GM12875 (cell line): ENCODE results near the gene VSIR.

Source experiments
- H3K4me3 ChIP-seq: one replicate; pipeline ENCODE4 v1.5.1; 2011; ENCODE audit warnings: low read depth, low read length, control low read depth
- TF ChIP-seq, protein P1 (sequence below): IDR thresholded peaks from 2 replicates; pipeline ENCODE4 v1.5.1; 2011; ENCODE audit warnings: low read depth, mild to moderate bottlenecking, control low read depth, inconsistent platforms, low read length, moderate library complexity, borderline replicate concordance; ENCODE audit not compliant: insufficient read depth

The VSIR gene

DNA sequence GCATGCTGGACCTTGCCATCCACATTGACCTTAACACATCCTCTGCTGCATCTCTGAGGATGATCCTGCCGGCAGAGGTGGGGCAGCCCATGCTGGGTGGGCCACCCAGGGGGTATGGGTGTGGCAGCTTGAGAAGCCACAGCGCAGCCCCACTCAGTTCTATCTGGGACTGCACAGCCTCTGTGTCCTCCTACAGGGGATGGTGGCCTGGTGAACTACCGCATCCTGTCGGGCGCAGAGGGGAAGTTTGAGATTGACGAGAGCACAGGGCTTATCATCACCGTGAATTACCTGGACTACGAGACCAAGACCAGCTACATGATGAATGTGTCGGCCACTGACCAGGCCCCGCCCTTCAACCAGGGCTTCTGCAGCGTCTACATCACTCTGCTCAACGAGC lies 41.5 kb downstream of the VSIR start:
- TF ChIP-seq, protein P1, sequence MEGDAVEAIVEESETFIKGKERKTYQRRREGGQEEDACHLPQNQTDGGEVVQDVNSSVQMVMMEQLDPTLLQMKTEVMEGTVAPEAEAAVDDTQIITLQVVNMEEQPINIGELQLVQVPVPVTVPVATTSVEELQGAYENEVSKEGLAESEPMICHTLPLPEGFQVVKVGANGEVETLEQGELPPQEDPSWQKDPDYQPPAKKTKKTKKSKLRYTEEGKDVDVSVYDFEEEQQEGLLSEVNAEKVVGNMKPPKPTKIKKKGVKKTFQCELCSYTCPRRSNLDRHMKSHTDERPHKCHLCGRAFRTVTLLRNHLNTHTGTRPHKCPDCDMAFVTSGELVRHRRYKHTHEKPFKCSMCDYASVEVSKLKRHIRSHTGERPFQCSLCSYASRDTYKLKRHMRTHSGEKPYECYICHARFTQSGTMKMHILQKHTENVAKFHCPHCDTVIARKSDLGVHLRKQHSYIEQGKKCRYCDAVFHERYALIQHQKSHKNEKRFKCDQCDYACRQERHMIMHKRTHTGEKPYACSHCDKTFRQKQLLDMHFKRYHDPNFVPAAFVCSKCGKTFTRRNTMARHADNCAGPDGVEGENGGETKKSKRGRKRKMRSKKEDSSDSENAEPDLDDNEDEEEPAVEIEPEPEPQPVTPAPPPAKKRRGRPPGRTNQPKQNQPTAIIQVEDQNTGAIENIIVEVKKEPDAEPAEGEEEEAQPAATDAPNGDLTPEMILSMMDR: no peak
- H3K4me3 ChIP-seq: no peak overlapping the region

DNA sequence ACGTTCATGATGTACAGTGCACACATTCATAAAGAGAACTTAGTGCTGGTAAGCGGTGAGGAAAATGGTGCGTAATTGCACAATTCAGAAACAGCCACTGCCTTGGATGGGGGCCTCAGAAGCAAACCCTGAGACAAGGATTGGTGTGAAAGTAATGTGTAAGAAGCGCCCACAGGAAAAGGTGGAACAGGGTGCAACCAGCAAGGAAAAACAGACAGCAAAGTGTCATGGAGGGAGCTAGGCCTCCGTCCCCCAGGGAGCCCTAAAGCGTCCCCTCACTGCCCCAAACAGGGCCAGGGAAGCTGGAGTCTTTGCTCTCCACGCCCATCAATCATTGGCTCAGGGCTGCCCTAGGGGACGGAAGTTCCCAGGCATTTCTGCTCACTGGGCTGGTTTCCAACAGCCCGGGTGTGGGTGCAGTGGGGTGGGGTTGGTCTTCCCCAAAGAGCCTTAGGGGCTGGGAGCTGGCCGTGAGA lies 44.1 kb downstream of the VSIR start:
- no peak overlapping the region for H3K4me3 ChIP-seq
- TF ChIP-seq, protein P1: no peak

DNA sequence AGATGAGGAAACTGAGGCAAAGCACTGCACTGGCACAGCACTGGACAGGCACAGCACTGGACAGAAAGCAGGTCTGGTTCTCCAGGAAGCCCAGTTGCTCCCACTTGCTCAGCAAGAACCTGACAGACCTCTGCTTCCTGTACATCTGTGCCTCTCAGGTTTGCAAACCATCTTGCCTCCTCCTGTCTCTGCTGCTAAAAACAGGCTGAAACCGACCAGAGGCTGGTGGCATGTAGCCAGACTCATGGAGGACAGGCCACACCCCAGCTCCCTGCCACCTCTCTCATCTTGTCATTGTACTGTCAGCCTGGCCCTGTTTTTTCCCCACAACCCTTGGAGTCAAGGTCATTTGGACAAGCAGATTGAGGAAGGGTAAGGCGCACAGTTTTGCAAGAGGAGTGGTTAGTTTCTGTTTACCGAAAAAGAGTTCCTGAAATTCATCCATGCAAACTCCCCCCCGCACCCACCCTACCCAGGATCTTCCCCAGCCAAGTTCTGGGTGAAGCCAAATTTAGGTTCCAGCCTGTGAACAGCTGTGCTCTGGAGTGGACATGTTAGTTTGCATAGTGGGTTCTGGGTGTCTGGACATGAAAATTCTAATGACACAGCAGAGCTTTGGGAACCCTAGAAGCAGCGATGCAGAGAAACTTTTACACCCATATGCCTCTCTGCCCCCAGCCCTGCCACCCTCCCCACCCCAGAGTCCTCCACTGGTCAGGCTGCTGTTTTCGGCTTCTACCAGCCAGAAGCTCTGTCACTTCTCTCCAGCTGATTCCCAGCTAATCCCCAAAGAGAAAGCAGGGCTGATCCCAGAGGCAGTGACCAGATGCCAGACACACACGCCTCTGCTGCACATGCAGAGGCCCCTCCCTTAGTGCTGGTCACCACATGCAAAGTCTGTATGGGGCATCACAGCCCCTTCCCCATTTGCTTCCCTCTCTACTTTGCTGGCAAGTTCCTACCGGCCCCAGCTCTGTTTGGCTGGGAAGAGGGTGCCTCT lies 45.3 kb downstream of the VSIR start:
- peak overlapping the region; percentile 28 for H3K4me3 ChIP-seq
- TF ChIP-seq, protein P1: no peak

- TF ChIP-seq, protein P1: no peak
- peak overlapping the region; percentile 28 for H3K4me3 ChIP-seq
Observed at GRCh38 chr10:71727105-71727737, 46.1 kb downstream of the VSIR start.

DNA sequence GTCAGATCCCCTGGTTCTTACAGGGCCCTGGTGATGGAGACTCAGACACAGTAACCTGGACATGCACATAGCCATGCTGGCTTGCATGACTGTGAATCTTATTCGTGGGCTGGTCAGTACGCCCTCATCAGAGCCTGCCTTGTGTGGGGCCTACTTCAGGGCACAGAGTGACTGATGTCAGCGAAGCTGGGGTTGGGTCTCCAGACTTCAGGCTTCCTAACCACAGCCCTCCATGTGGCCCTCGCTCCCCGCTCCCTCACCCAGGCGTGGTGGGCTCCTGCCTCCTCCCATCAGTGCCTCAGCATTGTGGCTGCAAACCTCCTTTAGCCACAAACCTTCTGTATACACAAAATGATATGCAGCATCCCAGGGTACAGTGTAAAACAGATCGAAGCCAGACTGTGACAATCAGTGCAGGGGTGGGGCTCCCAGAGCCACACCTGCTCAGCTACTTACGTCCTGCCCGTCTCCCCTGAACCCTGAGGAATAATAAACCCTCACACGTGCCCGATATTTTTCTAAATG lies 46.7 kb downstream of the VSIR start:
- TF ChIP-seq, protein P1: no peak
- peak overlapping the region; percentile 28 for H3K4me3 ChIP-seq

GRCh38 chr10:71725998-71726579 lies 47.2 kb downstream of the VSIR start:
- TF ChIP-seq, protein P1: peak; percentile 56; the same call in 1 of the 2 replicates

More at GRCh38 chr10:71725998-71726579, 47.2 kb downstream of the VSIR start:
- no peak overlapping the region for H3K4me3 ChIP-seq
